NT2/D1 (cell line): ENCODE results near the gene HDAC8.

Experiments
- SUZ12 ChIP-seq: IDR thresholded peaks from 2 replicates; pipeline ENCODE4 v1.6.1; 2011; ENCODE audit not compliant: insufficient read length, insufficient read depth; ENCODE audit errors: extremely low read depth
- YY1 ChIP-seq: IDR thresholded peaks from 2 replicates; pipeline ENCODE4 v1.6.1; 2011; ENCODE audit not compliant: insufficient read length, insufficient read depth

DNA sequence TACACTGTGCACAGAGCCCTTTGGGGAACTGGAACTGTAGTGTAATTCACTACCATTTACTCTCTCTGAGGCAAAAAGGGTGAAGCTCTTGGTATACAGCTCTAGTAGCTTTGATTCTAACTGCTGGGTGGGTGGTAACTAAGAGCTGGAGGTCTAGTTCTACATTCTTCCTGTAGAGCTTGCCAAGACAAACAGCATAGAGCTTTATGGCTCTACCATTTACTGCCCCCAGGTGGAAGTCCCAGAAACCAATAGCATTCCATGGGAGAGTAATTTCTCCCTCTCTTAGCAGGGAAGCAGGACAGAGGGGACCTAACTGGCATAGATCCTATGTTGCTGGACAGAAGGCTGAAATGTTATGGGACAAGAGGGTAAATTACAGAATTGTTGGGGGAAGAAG lies 26.7 kb downstream of the HDAC8 start:
- TF ChIP-seq YY1 (no peak), SUZ12 (no peak)
